HK-2 (cell line): ENCODE data around the gene SLC7A1.

ENCODE experiments used
- DNase-seq: peaks from one replicate; pipeline ENCODE4 v3.0.0-alpha.2; 2018; ENCODE audit not compliant: unreplicated experiment

The SLC7A1 gene

GRCh38 chr13:29510651-29511084, 84.8 kb downstream of the SLC7A1 start:
- DNase-seq: no peak

- no peak for DNase-seq
Observed at GRCh38 chr13:29509999-29510589, 85.4 kb downstream of the SLC7A1 start.

GRCh38 chr13:29508876-29509252, 86.6 kb downstream of the SLC7A1 start:
- DNase-seq: no peak

- DNase-seq: peak; percentile 69
Observed at GRCh38 chr13:29508130-29508875, 87.2 kb downstream of the SLC7A1 start.

GRCh38 chr13:29507356-29507755, 88.1 kb downstream of the SLC7A1 start:
- DNase-seq: peak; percentile 20

GRCh38 chr13:29505950-29506349, 89.5 kb downstream of the SLC7A1 start:
- no peak for DNase-seq

GRCh38 chr13:29505511-29505910, 90.0 kb downstream of the SLC7A1 start:
- DNase-seq: no peak

- DNase-seq: no peak
Observed at GRCh38 chr13:29504691-29505090, 90.8 kb downstream of the SLC7A1 start.

GRCh38 chr13:29503041-29503837, 92.2 kb downstream of the SLC7A1 start:
- DNase-seq: no peak

GRCh38 chr13:29502391-29503008, 93.0 kb downstream of the SLC7A1 start:
- no peak for DNase-seq

- DNase-seq: no peak
Observed at GRCh38 chr13:29501674-29502073, 93.8 kb downstream of the SLC7A1 start.

- DNase-seq: no peak
Observed at GRCh38 chr13:29500386-29500785, 95.1 kb downstream of the SLC7A1 start.

- DNase-seq: no peak
Observed at GRCh38 chr13:29499506-29500165, 95.9 kb downstream of the SLC7A1 start.

- DNase-seq: no peak
Observed at GRCh38 chr13:29498426-29499040, 97.0 kb downstream of the SLC7A1 start.

GRCh38 chr13:29497137-29497654, 98.3 kb downstream of the SLC7A1 start:
- no peak for DNase-seq

- DNase-seq: no peak
Observed at GRCh38 chr13:29496241-29496712, 99.2 kb downstream of the SLC7A1 start.

GRCh38 chr13:29494520-29494919, 101.0 kb downstream of the SLC7A1 start:
- DNase-seq: no peak

GRCh38 chr13:29493796-29494195, 101.7 kb downstream of the SLC7A1 start:
- DNase-seq: no peak

GRCh38 chr13:29491248-29491647, 104.2 kb downstream of the SLC7A1 start:
- no peak for DNase-seq

GRCh38 chr13:29490561-29490885, 105.0 kb downstream of the SLC7A1 start:
- DNase-seq: no peak
